Peyer's patch (tissue), 4 donors: Measurements from ENCODE around the gene EVC2. TPM values are rescaled to one million over a fixed set of nuclear protein-coding genes. Genes with fewer than 3 reads are reported as not detected.

Experiments used
- DNase-seq, 3 donors: peaks; one replicate each; pipeline ENCODE4 v3.0.0-alpha.2; 2017 to 2019
- H3K27ac ChIP-seq, 4 donors: fragments of 200-600 bp; sonication (generic); one replicate each; pipeline ENCODE4 v1.5.1; 2016 to 2019
- H3K27me3 ChIP-seq, 2 donors: fragments of 200-600 bp; sonication (generic); one replicate each; pipeline ENCODE4 v1.5.1; 2019
- H3K36me3 ChIP-seq, 3 donors: fragments of 200-600 bp; sonication (generic); one replicate each; pipeline ENCODE4 v1.5.1; 2016 to 2019
- H3K4me1 ChIP-seq, 4 donors: fragments of 200-600 bp; sonication (generic); one replicate each; pipeline ENCODE4 v1.5.1; 2016 to 2019
- H3K4me3 ChIP-seq, 4 donors: fragments of 200-600 bp; sonication (generic); 1 replicate in 3 of 4; 2 replicates in 1 of 4; pipeline ENCODE4 v1.5.1; 2016 to 2019; ENCODE audit warnings: mild to moderate bottlenecking in 1 of 4
- H3K9me3 ChIP-seq, 4 donors: fragments of 200-600 bp; sonication (generic); one replicate each; pipeline ENCODE4 v1.5.1; 2016 to 2019; ENCODE audit warnings: mild to moderate bottlenecking in 1 of 4
- POLR2A ChIP-seq, 2 donors: fragments of 450-650 bp; IDR thresholded peaks; one replicate each; pipeline ENCODE4 v1.5.1; 2017; ENCODE audit warnings: antibody characterized with exemption in 2 of 2, mild to moderate bottlenecking in 2 of 2, moderate library complexity in 2 of 2
- total RNA-seq, 4 donors: library from RNA; depleted of rRNA; stranded (reverse); fragments of >200 nt; gene quantifications; one replicate each; pipeline ENCODE4 v1.1.0, GENCODE V29; 2016
- TF ChIP-seq, protein P1 (sequence below), 6 experiments: fragments of 450-650 bp in 4 of 6; fragments of 200-600 bp in 2 of 6; sonication (generic) in 1 of 6; IDR thresholded peaks; one replicate each; pipeline ENCODE4 v1.5.1; 2017 to 2019; ENCODE audit warnings: antibody characterized with exemption in 6 of 6, mild to moderate bottlenecking in 3 of 6, moderate library complexity in 1 of 6

EVC2 gene
- total RNA-seq, 4 donors from 2014 or later: 0.70 to 32.2 (median 4.1) TPM

- no peaks in the 10 kb centered on the region for H3K4me1 ChIP-seq
- no peak for TF ChIP-seq POLR2A (IDR thresholded peaks at IDR 0.05)
- TF ChIP-seq, protein P1, sequence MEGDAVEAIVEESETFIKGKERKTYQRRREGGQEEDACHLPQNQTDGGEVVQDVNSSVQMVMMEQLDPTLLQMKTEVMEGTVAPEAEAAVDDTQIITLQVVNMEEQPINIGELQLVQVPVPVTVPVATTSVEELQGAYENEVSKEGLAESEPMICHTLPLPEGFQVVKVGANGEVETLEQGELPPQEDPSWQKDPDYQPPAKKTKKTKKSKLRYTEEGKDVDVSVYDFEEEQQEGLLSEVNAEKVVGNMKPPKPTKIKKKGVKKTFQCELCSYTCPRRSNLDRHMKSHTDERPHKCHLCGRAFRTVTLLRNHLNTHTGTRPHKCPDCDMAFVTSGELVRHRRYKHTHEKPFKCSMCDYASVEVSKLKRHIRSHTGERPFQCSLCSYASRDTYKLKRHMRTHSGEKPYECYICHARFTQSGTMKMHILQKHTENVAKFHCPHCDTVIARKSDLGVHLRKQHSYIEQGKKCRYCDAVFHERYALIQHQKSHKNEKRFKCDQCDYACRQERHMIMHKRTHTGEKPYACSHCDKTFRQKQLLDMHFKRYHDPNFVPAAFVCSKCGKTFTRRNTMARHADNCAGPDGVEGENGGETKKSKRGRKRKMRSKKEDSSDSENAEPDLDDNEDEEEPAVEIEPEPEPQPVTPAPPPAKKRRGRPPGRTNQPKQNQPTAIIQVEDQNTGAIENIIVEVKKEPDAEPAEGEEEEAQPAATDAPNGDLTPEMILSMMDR (IDR thresholded peaks at IDR 0.05): no peak
- no peaks in the 10 kb centered on the region for H3K36me3 ChIP-seq
- H3K27me3 ChIP-seq: no peaks in the 10 kb centered on the region
- H3K4me3 ChIP-seq: no peak overlapping the region
- no peak overlapping the region for H3K27ac ChIP-seq
- no peaks in the 10 kb centered on the region for H3K9me3 ChIP-seq
- no peak for DNase-seq
Observed at GRCh38 chr4:5544762-5545161, 163.6 kb downstream of the EVC2 start.

DNA sequence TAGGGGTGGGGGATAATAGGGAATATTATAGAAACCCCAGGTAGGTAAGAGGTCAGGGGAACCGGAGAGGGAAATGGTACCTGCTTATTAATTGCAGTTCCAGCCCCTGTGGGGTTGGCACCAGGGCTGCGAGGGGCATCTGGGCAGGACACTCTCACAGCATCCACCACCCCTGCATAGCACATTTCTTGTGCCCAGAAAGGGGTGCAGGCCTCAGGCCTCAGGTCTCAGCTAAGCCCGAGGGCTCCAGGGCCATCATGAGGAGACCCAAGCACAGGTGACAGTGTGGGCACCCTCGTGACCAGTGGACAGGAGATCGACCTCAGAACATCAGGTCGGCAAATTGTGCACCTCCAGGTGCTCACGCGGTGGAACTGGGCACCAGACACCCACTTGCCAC is 164.7 kb downstream of the EVC2 start:
- TF ChIP-seq POLR2A (IDR thresholded peaks at IDR 0.05): no peak
- TF ChIP-seq, protein P1 (IDR thresholded peaks at IDR 0.05): no peak
- Histone ChIP-seq H3K4me3 (no peak overlapping the region), H3K4me1 (no peaks in the 10 kb centered on the region), H3K27ac (no peak overlapping the region), H3K27me3 (no peaks in the 10 kb centered on the region), H3K36me3 (no peaks in the 10 kb centered on the region), H3K9me3 (no peaks in the 10 kb centered on the region)
- no peak for DNase-seq

DNA sequence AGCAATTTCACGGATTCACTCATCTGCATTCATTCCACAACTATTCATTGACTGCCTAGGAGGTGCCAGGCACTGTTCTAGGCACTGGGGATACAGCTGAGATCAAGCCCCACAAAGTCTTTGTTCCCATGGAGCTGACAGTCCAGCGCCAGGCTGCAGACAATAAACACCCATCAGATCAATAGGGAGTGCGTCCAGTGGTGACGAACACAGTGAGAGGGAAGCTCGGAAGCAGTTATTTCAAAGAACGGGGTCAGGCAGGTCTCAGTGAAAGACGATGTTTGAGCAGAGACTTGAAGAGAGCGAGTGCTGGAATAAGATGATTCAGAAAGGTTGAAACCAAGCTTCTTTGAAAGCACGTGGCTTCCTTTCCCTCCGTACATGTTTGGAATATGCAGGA is 167.2 kb downstream of the EVC2 start:
- Histone ChIP-seq H3K27ac (no peak overlapping the region), H3K9me3 (no peaks in the 10 kb centered on the region), H3K4me1 (no peaks in the 10 kb centered on the region), H3K4me3 (no peak overlapping the region), H3K27me3 (no peaks in the 10 kb centered on the region), H3K36me3 (no peaks in the 10 kb centered on the region)
- no peak for TF ChIP-seq POLR2A (IDR thresholded peaks at IDR 0.05)
- TF ChIP-seq, protein P1 (IDR thresholded peaks at IDR 0.05): no peak
- no peak for DNase-seq

DNA sequence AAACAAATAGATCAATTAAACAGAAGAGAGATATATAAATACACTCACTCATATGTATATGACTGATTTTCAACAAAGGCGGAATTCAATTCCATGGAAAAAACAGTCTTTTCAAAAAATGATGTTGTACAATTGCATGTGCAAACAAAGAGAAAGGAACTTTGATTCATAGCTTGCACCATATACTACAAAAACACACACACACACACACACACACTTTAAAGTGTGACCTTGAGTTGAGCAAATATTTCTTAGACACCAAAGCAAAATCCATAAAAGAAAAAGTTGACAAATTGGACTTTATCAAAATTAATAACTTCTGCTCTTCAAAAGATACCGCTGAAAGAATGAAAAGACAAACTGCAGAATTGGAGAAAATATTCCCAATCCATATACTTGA is 168.8 kb downstream of the EVC2 start:
- Histone ChIP-seq H3K36me3 (no peaks in the 10 kb centered on the region), H3K4me3 (no peak overlapping the region), H3K4me1 (no peaks in the 10 kb centered on the region), H3K9me3 (no peaks in the 10 kb centered on the region), H3K27me3 (no peaks in the 10 kb centered on the region), H3K27ac (no peak overlapping the region)
- TF ChIP-seq, protein P1 (IDR thresholded peaks at IDR 0.05): no peak
- no peak for TF ChIP-seq POLR2A (IDR thresholded peaks at IDR 0.05)
- DNase-seq: no peak

- H3K9me3 ChIP-seq: no peaks in the 10 kb centered on the region
- H3K27ac ChIP-seq: no peak overlapping the region
- no peaks in the 10 kb centered on the region for H3K36me3 ChIP-seq
- H3K27me3 ChIP-seq: no peaks in the 10 kb centered on the region
- H3K4me3 ChIP-seq: no peak overlapping the region
- TF ChIP-seq, protein P1 (IDR thresholded peaks at IDR 0.05): no peak
- TF ChIP-seq POLR2A (IDR thresholded peaks at IDR 0.05): no peak
- DNase-seq: no peak
- no peaks in the 10 kb centered on the region for H3K4me1 ChIP-seq
Observed at GRCh38 chr4:5532100-5532499, 176.3 kb downstream of the EVC2 start.

DNA sequence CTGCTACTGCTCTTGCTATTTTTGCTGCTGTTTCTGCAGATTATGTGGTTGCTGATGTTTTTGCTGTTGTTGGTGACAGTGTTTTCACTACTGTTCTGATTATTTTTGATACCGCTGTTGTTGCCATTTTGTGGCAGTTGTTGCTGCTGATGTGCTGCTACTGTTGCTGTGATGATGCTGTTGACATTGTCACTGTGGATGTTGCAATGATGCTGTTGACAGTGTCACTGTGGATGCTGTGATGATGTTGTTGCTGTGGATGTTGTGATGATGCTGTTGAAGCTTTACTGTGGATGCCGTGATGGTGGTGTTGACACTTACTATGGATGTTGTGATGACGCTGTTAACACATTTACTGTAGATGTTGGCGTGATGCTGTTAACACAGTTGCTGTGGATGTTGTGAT is 180.3 kb downstream of the EVC2 start:
- Histone ChIP-seq H3K9me3 (no peaks in the 10 kb centered on the region), H3K36me3 (no peaks in the 10 kb centered on the region), H3K4me1 (no peaks in the 10 kb centered on the region), H3K27me3 (no peaks in the 10 kb centered on the region), H3K27ac (no peak overlapping the region), H3K4me3 (no peak overlapping the region)
- TF ChIP-seq, protein P1 (IDR thresholded peaks at IDR 0.05): no peak
- no peak for TF ChIP-seq POLR2A (IDR thresholded peaks at IDR 0.05)
- DNase-seq: no peak
